Measurements from ENCODE around the gene SEMA5B.

SEMA5B gene

GRCh38 chr3:122974764-122975162 lies 52.8 kb downstream of the SEMA5B start:
- no peak for DNase-seq (ENCODE audit: low read depth, low spot score)

- peak; percentile 30 for DNase-seq (ENCODE audit: low read depth, low spot score)
Measured at GRCh38 chr3:122973893-122974615, 53.5 kb downstream of the SEMA5B start.

- no peak for DNase-seq (ENCODE audit: low read depth, low spot score)
Measured at GRCh38 chr3:122972141-122972540, 55.4 kb downstream of the SEMA5B start.

- no peak for DNase-seq (ENCODE audit: low read depth, low spot score)
Measured at GRCh38 chr3:122969585-122970469, 57.7 kb downstream of the SEMA5B start.

GRCh38 chr3:122967765-122968164 lies 59.8 kb downstream of the SEMA5B start:
- DNase-seq (ENCODE audit: low read depth, low spot score) = no peak

GRCh38 chr3:122967356-122967755 lies 60.2 kb downstream of the SEMA5B start:
- DNase-seq (ENCODE audit: low read depth, low spot score) = no peak

GRCh38 chr3:122966045-122966444 lies 61.5 kb downstream of the SEMA5B start:
- DNase-seq (ENCODE audit: low read depth, low spot score) = no peak

- peak; percentile 59 for DNase-seq (ENCODE audit: low read depth, low spot score)
Measured at GRCh38 chr3:122964811-122965210, 62.8 kb downstream of the SEMA5B start.

GRCh38 chr3:122962149-122962548 lies 65.4 kb downstream of the SEMA5B start:
- no peak for DNase-seq (ENCODE audit: low read depth, low spot score)

GRCh38 chr3:122961146-122961545 lies 66.4 kb downstream of the SEMA5B start:
- no peak for DNase-seq (ENCODE audit: low read depth, low spot score)

GRCh38 chr3:122960652-122961051 lies 66.9 kb downstream of the SEMA5B start:
- DNase-seq (ENCODE audit: low read depth, low spot score) = no peak

GRCh38 chr3:122959339-122959738 lies 68.2 kb downstream of the SEMA5B start:
- no peak for DNase-seq (ENCODE audit: low read depth, low spot score)

- peak; percentile 33 for DNase-seq (ENCODE audit: low read depth, low spot score)
Measured at GRCh38 chr3:122957707-122958689, 69.6 kb downstream of the SEMA5B start.

GRCh38 chr3:122956693-122957455 lies 70.7 kb downstream of the SEMA5B start:
- DNase-seq (ENCODE audit: low read depth, low spot score) = no peak

- DNase-seq (ENCODE audit: low read depth, low spot score) = no peak
Measured at GRCh38 chr3:122955916-122956692, 71.5 kb downstream of the SEMA5B start.

- no peak for DNase-seq (ENCODE audit: low read depth, low spot score)
Measured at GRCh38 chr3:122952520-122952919, 75.0 kb downstream of the SEMA5B start.

GRCh38 chr3:122948408-122948807 lies 79.2 kb downstream of the SEMA5B start:
- DNase-seq (ENCODE audit: low read depth, low spot score) = peak; percentile 75

GRCh38 chr3:122947738-122948137 lies 79.8 kb downstream of the SEMA5B start:
- no peak for DNase-seq (ENCODE audit: low read depth, low spot score)

GRCh38 chr3:122947196-122947595 lies 80.4 kb downstream of the SEMA5B start:
- DNase-seq (ENCODE audit: low read depth, low spot score) = no peak

GRCh38 chr3:122946185-122946584 lies 81.4 kb downstream of the SEMA5B start:
- DNase-seq (ENCODE audit: low read depth, low spot score) = no peak
